ENCODE results near the gene INPP5A.

DNA sequence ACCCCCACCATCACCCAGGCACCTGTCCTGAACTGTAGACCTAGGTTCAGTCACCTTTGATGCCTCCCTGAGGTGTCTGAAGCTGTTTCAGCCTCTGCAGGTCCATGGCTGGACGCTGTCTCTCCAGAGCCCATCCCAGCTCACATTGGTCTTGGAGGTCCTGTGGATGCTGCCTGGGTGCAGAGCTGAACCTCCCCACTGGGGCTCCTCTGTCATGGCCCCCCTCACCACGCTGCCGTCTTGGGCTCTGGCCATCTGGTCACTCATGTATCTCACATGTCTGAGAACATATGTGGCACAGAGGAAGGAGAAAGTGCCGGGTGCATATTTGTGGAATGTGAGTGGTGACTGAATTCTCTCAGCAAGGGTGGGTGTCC lies 139.5 kb downstream of the INPP5A start:
- TF ChIP-seq, protein P1, sequence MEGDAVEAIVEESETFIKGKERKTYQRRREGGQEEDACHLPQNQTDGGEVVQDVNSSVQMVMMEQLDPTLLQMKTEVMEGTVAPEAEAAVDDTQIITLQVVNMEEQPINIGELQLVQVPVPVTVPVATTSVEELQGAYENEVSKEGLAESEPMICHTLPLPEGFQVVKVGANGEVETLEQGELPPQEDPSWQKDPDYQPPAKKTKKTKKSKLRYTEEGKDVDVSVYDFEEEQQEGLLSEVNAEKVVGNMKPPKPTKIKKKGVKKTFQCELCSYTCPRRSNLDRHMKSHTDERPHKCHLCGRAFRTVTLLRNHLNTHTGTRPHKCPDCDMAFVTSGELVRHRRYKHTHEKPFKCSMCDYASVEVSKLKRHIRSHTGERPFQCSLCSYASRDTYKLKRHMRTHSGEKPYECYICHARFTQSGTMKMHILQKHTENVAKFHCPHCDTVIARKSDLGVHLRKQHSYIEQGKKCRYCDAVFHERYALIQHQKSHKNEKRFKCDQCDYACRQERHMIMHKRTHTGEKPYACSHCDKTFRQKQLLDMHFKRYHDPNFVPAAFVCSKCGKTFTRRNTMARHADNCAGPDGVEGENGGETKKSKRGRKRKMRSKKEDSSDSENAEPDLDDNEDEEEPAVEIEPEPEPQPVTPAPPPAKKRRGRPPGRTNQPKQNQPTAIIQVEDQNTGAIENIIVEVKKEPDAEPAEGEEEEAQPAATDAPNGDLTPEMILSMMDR (IDR thresholded peaks at IDR 0.05; ENCODE audit: insufficient read depth, low read length), result no peak
- no peak for TF ChIP-seq GABPA (IDR thresholded peaks at IDR 0.05; ENCODE audit: low read depth)
